ENCODE measurements around the gene FBXL3.
A peak's percentile ranks its signal among the peaks of the same experiment; 100 is the strongest.
"Not testable (repeated sequence)": the region's sequence is repeated elsewhere in the genome, so short reads cannot be mapped to it uniquely, and the experiment has no call there.

Gene FBXL3

DNA sequence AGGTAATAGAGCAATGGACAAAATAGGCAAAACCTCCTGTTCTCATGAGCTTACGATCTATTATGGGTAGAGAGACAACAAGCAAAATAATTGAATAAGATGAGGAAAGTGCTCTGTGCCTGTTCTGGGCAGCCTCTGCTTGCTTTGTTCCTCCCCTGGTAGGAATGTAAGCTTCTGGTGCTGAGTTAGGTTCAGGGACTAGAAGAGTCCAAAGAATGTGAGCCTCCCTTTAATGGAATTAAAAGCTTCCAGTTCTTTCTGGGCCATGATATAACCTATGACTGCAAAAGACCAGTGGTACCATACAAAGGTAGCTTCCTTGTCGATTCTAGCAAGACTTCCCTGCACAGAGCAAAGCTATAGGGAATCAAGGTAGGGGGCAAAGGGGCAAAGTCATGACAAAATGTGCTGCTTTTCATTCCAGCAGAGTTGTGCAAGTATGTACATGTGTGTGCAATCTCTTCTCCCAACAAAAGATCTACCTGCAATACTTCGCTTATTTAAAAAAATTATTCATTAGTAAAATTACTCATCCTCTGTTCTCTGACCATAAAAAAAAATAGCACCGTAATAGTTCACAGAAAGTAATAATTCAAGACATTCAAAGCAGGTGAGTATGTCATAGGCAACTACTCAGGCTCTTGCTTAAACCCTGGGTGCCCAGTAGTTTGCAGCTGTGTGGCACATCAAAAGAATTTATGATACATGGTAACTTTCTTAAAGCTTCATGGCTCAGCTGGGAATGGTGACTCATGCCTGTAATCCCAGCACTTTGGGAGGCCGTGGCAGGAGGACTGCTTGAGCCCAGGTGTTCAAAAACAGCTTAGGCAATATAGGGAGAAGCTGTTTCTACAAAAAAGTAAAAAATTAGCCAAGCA, 57.2 kb downstream of the FBXL3 start:
- TF ChIP-seq, protein P1, sequence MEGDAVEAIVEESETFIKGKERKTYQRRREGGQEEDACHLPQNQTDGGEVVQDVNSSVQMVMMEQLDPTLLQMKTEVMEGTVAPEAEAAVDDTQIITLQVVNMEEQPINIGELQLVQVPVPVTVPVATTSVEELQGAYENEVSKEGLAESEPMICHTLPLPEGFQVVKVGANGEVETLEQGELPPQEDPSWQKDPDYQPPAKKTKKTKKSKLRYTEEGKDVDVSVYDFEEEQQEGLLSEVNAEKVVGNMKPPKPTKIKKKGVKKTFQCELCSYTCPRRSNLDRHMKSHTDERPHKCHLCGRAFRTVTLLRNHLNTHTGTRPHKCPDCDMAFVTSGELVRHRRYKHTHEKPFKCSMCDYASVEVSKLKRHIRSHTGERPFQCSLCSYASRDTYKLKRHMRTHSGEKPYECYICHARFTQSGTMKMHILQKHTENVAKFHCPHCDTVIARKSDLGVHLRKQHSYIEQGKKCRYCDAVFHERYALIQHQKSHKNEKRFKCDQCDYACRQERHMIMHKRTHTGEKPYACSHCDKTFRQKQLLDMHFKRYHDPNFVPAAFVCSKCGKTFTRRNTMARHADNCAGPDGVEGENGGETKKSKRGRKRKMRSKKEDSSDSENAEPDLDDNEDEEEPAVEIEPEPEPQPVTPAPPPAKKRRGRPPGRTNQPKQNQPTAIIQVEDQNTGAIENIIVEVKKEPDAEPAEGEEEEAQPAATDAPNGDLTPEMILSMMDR (IDR thresholded peaks at IDR 0.05; ENCODE audit: insufficient read depth, low read length, missing control alignments) = no peak
- no peak overlapping the region for H3K4me3 ChIP-seq (ENCODE audit: low read depth, low read length)
- ChIA-PET CTCF (interaction anchor here (1.6 to 8.2 kb wide), 2 partner anchors 11 to 13 kb away, joined by 5 to 93 read pairs; no protein-coding TSS in a partner anchor), POLR2A (no interaction called here)
- DNase-seq (ENCODE audit: low read depth, low spot score) = no peak

DNA sequence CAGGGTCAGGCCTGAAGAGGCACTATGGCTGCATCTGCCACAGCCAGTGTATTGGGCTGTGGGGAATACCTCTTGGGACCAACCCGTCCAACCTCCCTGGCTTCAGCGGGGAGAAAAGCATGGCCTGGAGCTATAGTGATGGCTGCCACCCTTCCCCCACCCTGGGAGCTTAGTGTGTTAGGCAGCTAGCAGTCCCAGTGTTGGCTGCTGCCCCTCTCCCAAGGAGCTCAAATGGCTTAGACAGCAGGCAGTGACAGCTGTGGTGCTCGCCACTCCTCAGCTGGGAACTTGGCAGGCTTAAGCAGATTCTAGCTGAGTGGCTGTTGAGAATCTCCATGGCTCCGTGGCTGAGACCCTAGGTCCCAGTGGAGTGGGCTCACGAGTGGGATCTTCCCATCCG, 58.9 kb downstream of the FBXL3 start:
- CTCF ChIA-PET = interaction anchor here (8.2 kb wide), 1 partner anchor 13 kb away, joined by 93 read pairs; no protein-coding TSS in a partner anchor
- no peak overlapping the region for H3K4me3 ChIP-seq (ENCODE audit: low read depth, low read length)
- TF ChIP-seq, protein P1 (IDR thresholded peaks at IDR 0.05; ENCODE audit: insufficient read depth, low read length, missing control alignments) = no peak
- POLR2A ChIA-PET = no interaction called here
- no peak for DNase-seq (ENCODE audit: low read depth, low spot score)

DNA sequence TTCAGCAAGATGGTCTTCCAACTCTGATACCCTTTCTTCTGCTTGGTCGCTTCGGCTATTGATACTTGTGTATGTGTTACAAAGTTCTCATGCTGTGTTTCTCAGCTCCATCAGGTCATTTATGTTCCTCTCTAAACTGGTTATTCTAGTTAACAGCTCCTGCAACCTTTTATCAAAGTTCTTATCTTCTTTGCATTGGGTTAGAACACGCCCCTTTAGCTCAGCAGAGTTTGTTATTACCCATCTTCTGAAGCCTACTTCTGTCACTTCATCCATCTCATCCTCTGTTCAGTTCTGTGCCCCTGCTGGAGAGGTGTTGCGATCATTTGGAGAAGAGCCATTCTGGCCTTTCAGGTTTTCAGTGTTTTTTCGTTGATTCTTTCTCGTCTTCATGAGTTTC, 59.9 kb downstream of the FBXL3 start:
- POLR2A ChIA-PET = no interaction called here
- no peak for DNase-seq (ENCODE audit: low read depth, low spot score)
- TF ChIP-seq, protein P1 (IDR thresholded peaks at IDR 0.05; ENCODE audit: insufficient read depth, low read length, missing control alignments) = no peak
- no peak overlapping the region for H3K4me3 ChIP-seq (ENCODE audit: low read depth, low read length)
- CTCF ChIA-PET = interaction anchor here (8.2 kb wide), 1 partner anchor 14 kb away, joined by 93 read pairs; no protein-coding TSS in a partner anchor

DNA sequence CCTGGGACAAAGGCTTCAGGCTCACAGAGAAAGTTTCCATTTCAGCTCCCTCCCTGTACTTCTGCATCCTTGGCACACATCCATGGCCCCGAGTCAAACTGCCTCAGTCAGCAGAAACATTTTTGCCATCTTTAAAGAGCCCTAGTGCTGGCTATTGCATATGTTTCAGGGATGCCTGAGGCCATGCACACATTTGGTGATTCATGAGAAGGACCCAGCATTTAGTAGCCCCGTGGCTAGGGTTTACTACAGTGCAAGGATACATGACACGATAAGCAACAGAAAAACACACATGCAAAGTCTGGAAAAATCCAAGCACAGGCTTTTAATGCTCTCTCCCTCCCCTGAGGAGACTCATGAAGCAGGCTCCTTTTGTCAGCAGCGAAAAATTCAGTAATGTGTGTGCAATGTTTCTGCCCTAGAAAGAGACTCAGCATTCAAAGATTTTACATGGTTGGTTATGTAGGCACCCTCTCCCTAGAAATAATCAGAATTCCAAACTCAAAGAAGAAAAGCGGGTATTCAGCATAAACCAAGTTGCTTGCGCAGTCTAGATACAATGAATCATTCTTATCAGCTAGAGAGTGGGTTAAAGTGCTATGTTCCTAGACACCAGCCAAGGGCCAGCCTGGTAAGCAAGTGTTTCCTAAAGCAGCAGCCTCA, 61.1 kb downstream of the FBXL3 start:
- no peak overlapping the region for H3K4me3 ChIP-seq (ENCODE audit: low read depth, low read length)
- ChIA-PET POLR2A (no interaction called here), CTCF (interaction anchor here (8.2 kb wide), 1 partner anchor 15 kb away, joined by 93 read pairs; no protein-coding TSS in a partner anchor)
- TF ChIP-seq, protein P1 (IDR thresholded peaks at IDR 0.05; ENCODE audit: insufficient read depth, low read length, missing control alignments) = no peak
- peak; percentile 41 for DNase-seq (ENCODE audit: low read depth, low spot score)

DNA sequence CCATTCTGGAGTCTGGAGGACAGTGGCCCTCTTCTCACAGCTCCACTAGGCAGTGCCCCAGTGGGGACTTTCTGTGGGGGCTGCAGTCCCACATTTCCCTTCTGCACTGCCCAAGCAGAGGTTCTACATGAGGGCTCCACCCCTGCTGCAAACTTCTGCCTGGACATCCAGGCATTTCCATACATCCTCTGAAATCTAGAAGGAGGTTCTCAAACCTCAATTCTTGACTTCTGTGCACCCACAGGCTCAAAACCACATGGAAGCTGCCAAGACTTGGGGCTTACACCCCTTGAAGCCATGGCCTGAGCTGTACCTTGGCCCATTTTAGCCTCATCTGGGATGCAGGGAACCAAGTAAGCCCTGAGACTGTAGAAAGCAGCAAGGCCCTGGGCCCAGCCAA, 67.2 kb downstream of the FBXL3 start:
- DNase-seq (ENCODE audit: low read depth, low spot score); H3K4me3 ChIP-seq (ENCODE audit: low read depth, low read length); CTCF ChIA-PET; POLR2A ChIA-PET: not testable (repeated sequence)

DNA sequence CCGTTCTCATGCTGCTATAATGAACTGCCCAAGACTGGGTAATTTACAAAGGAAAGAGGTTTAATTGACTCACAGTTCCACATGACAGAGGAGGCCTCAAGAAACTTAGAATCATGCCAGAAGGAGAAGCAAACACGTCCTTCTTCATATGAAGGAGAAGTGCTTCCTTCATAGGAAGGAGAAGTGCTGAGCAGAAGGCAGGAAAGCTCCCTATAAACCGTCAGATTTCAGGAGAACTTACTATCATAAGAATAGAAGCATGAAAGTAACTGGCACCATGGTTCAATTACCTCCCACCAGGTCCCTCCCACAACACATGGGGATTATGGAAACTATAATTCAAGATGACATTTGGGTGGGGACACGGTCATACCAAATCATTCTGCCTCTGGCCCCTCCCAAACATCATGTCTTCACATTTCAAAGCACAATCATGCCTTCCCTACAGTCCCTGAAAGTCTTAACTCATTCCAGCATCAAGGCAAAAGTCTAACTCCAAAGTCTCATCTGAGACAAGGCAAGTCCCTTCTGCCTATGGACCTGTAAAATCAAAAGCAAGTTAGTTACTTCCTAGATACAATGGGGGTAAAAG, 68.0 kb downstream of the FBXL3 start:
- no peak overlapping the region for H3K4me3 ChIP-seq (ENCODE audit: low read depth, low read length)
- DNase-seq (ENCODE audit: low read depth, low spot score) = no peak
- TF ChIP-seq, protein P1 (IDR thresholded peaks at IDR 0.05; ENCODE audit: insufficient read depth, low read length, missing control alignments) = no peak
- ChIA-PET POLR2A (no interaction called here), CTCF (no interaction called here)
